HG02763 (cell line): ENCODE data around the gene TNIP2.
"Not testable (repeated sequence)": the region's sequence is repeated elsewhere in the genome, so short reads cannot be mapped to it uniquely, and the experiment has no call there.

Experiments
- ATAC-seq: cut with Tn5 transposase; IDR thresholded peaks from one replicate; pipeline ENCODE4 v1.9.1; 2021; ENCODE audit warnings: mild to moderate bottlenecking, moderate library complexity; ENCODE audit not compliant: unreplicated experiment

The TNIP2 gene

GRCh38 chr4:2745981-2746806 is 9.9 kb downstream of the TNIP2 start:
- peak; percentile 83 for ATAC-seq

DNA sequence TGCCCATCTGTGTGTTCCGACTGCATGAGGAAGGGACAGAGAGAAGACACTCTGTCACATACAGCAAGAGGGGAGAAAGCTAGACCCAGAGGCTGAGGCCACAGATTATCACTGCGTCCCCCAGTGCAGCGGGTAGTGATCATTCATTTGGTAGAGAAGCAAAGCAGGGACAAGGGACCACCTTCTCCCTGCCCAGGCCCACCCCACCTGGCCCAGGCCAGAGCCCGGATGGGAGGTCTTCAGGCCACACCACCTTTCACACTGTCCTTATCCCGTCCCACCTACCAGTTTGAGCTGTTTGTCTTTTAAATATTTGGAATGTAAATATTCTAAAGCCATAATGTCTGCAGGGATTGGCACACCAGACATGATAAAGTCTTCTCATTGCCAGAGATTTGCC is 10.6 kb downstream of the TNIP2 start:
- ATAC-seq, result no peak

DNA sequence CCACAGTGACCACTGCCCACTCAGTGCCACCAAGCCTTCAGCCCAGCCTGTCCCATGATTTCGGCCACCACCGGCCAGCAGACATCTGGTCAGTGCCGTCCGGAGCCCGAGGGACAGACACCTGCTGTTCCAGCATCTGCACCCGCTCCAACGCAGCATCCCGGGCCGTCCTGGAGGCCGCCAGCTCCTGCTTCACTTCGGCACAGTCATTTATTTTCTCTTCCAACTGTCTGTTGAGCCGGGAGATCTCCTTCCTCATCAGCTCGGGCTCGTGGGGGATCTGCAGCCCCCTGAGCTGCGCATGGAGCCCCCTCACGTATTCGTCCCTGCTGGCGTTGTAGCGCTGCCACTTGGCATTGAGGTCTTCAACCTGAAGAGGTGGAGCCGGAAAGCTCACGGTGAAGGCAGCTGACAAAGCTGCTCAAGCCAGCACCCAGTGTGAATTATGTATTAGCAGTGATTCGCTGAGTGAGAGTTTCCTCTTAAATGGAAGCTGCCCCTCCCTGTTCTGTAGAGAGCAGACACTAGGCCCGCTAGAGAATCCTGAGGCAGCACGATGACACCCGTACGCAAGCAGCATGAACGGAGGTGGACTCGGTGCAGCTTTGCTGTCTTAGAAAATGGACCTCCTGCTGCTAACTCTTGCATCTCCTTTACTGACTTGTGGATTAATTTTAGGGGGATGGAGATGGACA is 11.4 kb downstream of the TNIP2 start:
- no peak for ATAC-seq

DNA sequence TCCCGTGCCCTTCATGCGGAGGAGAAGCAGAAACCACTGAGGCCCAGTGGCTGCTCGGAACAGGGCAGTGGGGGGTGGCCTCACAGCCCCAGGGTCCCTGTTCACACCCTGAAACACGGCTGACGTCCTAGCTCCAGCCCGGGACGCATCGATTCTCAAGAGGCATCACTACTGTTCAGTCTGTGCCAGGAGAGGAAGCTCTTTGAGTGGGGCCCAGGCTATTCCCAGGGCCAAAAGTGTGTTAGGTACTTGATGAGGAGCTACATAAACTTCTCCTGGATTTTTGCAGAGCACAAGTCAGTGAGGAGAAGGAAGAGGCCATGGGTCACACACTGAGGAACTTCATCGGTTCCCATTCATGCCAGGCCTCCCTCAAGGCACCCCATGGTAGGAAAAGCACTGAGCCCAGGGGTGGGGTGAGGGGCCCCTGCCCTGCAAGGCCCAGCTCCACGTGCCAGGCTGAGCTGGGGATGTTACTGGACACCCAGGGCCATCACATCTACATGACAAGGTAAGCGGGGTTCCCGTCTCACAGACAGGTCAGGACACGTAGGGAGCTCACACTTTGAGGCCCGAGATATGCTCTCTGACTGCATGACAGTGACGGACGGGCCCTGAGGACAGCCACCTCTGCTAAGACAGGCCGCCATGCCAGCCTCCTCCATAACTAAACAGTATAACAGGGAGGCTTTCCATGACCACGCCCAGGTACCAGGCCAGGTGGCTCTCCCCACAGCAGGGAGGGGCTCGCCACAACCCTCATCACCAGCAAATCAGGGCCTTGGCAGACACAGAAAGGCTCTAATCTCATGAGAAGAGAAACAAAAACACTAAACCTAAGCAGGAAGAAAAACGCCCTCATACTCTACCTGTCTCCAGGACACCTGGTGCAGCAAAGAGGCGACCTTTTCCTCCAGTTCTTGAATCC is 12.4 kb downstream of the TNIP2 start:
- no peak for ATAC-seq

DNA sequence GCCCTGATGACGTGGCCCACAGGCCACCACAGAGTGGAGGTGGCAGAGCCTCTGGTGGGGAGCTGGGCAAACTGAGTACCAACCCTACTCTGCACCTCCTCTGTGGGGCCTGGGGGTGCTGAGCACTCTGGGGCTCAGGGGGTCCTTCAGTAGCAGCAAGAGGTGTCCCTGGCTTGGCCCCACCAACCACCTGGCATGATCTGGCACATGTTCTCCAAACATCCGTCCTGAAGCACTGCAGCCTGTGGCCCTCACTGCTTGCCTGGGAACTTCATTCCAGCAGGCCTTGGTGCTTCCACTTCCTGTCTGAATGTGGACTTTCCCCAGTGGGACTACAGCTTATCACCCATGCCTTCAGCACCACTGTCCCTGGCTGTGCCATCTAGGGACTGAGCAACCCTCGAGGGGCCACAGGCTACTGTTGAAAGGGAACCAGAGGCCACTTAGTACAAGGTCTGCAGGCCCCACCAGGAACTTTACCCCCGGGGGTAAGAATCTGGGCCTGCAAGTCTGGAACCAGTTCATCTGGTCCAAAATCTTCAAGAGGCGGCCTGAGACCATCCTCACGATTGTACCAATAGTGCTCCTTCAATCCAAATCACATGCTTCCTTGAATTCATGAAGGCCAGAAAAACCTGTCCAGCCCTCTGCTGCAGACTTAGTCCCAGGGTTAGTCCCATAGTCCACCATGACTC is 13.2 kb downstream of the TNIP2 start:
- no peak for ATAC-seq

- no peak for ATAC-seq
Measured at GRCh38 chr4:2742081-2742822, 13.9 kb downstream of the TNIP2 start.

GRCh38 chr4:2741626-2742025 is 14.5 kb downstream of the TNIP2 start:
- ATAC-seq, result no peak

DNA sequence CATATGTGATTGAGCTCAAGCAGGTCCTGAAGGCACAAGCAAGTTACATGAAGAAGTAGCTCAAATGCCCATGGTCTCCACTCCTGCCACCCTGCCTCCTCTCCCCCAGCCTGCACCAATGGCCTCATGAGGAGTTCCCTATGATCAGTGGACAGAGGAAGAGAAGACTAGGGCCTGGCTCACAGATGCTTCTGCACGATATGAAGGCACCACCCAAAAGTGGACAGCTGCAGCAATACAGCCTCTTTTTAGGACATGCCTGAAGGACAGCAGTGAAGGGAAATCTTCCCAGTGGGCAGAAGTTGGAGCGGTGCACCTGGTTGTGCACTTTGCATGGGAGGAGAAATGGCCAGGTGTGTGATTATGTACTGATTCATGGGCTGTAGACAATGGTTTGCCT is 17.8 kb downstream of the TNIP2 start:
- ATAC-seq, result not testable (repeated sequence)

- ATAC-seq, result no peak
Measured at GRCh38 chr4:2735869-2736268, 20.3 kb downstream of the TNIP2 start.

DNA sequence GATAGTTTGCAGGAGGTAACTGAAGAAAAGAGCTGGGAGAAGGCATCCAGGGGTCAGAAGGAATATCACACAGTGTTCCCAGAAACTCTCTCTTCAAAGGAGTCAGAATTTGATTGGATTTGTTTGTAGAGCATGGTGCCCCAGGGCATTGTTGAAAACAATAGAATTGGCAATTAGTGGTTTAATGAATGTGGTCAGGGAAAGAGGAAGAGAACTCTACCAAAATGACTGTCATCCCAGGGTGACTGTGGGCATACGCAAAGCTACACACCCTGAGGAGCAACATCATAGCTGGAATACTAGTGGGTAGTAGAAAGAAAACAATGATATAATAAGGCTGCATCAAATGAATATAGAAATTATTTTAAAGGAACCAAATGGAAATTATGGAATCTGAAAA is 21.5 kb downstream of the TNIP2 start:
- no peak for ATAC-seq

DNA sequence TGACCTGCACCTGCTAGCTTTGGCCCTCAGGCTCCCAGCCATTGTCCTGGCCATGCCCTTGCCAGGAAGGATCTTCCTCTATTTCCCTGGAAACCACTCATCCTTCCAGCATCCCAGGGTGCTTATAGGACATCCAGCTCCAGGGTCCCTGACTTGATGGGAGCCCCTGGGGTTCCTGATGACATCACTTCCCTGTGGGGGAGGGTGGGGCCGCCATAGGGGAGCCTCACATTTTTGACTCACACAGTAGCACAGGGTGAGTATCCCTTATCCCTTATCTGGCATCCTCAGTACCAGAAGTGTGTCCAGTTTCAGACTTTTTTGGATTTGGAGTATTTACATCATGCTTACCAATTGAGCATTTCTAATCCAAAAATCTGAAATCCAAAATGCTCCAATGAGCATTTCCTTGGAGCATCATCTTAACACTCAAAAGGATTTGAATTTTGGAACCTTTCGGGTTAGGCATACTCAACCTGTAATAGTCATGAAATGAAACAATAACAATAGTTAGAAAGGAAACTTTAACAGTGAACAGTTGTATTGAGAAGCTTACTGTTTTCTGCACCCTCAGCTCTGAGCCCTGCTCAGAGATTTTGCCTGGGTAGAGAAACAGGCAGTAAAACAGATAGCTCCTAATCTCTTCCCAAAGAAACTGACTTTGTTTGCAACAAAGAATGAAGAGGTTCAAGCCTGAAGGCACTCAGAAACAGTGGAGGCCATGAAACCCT is 22.1 kb downstream of the TNIP2 start:
- no peak for ATAC-seq

GRCh38 chr4:2733001-2733843 is 22.9 kb downstream of the TNIP2 start:
- no peak for ATAC-seq

DNA sequence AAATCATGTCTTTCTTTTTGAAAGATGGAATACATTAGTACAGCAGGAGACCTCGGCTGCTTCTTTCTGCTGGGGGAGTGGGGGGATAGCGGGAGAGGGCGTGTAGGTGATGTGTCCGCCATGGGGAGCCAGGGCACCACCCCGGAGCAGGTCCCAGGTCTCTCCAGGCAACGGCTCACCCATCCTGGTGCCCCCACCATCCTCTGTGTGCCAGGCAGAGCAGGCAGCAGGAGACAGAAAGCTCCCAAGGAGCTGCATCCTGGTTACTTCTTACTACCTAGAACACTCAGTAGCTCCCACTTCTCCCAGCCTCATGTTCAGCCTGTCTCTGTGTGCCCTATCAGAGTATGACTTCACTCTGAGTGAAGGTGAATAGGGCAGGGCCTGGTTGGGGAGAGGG is 23.6 kb downstream of the TNIP2 start:
- ATAC-seq, result no peak

DNA sequence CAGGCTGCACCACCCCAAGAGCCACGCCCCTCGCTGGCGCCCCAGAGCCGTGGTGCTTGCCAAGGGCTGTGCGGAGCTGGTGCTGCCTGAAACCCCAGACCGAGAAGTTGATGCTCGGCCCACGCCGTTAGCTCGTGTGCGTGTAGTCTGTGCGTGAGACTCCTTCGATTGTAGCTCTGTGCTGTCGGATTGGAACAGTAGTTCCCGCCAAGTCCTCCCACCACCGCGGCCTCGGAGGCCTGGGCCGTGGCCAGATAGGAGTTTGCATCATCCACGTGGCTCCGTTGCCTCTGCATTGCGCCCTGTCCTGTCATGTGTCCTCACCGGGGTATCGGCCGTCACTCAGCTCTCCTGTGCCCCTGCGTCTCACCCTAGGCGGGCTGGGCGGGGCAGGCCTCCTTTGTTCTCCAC is 24.2 kb downstream of the TNIP2 start:
- no peak for ATAC-seq

DNA sequence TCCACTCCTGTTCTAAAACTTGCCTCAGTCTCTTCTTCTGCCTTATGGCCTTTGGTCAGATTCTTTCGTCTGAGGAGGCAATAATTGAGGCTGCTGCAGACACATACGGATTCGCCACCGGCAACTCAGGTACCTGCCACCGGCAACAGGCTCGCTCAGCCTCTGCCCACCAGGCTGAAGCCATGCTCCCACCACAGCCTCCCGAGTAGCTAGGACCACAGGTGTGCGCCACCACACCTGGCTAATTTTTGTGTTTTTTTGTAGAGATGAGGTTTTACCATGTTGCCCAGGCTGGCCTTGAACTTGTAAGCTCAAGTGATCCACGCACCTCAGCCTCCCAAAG is 26.6 kb downstream of the TNIP2 start:
- ATAC-seq, result no peak

- no peak for ATAC-seq
Measured at GRCh38 chr4:2728806-2729532, 27.2 kb downstream of the TNIP2 start.

- no peak for ATAC-seq
Measured at GRCh38 chr4:2728221-2728620, 27.9 kb downstream of the TNIP2 start.

DNA sequence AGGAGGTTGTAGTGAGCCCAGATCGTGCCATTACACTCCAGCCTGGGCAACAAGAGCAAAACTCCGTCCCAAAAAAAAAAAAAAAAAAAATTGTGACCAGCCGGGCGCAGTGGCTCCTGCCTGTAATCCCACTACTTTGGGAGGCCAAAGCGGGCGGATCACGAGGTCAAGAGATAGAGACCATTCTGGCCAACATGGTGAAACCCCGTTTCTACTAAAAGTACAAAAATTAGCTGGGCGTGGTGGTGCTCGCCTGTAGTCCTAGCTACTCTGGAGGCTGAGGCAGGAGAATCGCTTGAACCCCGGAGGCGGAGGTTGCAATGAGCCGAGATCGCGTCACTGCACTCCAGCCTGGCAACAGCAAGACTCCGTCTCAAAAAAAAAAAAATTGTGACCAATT is 29.3 kb downstream of the TNIP2 start:
- ATAC-seq, result not testable (repeated sequence)
